Colonic mucosa (tissue), 4 donors: ENCODE results near the gene STAT1. TPM values are rescaled to one million over a fixed set of nuclear protein-coding genes. Genes with fewer than 3 reads are reported as not detected.
A peak's percentile ranks its signal among the peaks of the same experiment; 100 is the strongest.

Experiments used
- DNase-seq: peaks from one replicate; pipeline ENCODE4 v3.0.0-alpha.2; 2020
- H3K27ac ChIP-seq: fragments of 200-600 bp; one replicate; pipeline ENCODE4 v1.8.0; 2021
- H3K27me3 ChIP-seq: fragments of 200-600 bp; one replicate; pipeline ENCODE4 v1.8.0; 2021
- H3K36me3 ChIP-seq: fragments of 200-600 bp; one replicate; pipeline ENCODE4 v1.8.0; 2021
- H3K4me1 ChIP-seq: fragments of 200-600 bp; one replicate; pipeline ENCODE4 v1.8.0; 2021; ENCODE audit warnings: mild to moderate bottlenecking
- H3K4me3 ChIP-seq: fragments of 200-600 bp; one replicate; pipeline ENCODE4 v1.8.0; 2021
- H3K9ac ChIP-seq, 2 donors: one replicate each; pipeline ENCODE4 v1.7.0; 2013; ENCODE audit warnings: control low read depth in 2 of 2, low read depth in 2 of 2, low read length in 2 of 2
- H3K9me3 ChIP-seq: fragments of 200-600 bp; one replicate; pipeline ENCODE4 v1.8.0; 2021
- CTCF ChIP-seq: fragments of 200-600 bp; IDR thresholded peaks from one replicate; pipeline ENCODE4 v1.8.0; 2022; ENCODE audit warnings: antibody characterized with exemption, mild to moderate bottlenecking
- intact Hi-C: fragments of 100-400 bp; cut with DNase I; formaldehyde crosslinking; loops from one replicate; pipeline ENCODE4 v1.14.1; 2022
- total RNA-seq, 2 donors: library from RNA; stranded (reverse); fragmentation: NEBNext Ultra II Directional in 1 of 2; extraction: Animal tissue kit (Norgen Biotek cat#: 25700) in 1 of 2; gene quantifications; one replicate each; pipeline ENCODE4 v1.2.1, GENCODE V29; 2021
- donor health status: healthy.
- donor health status: DM: no; HTN: no; CAD: no.
- donor health status: DM: no; HTN: no; CAD: no.

The STAT1 gene
- total RNA-seq, 2 donors from 2014 or later: 52.7 to 58.3 TPM

- H3K9me3 ChIP-seq: no peaks in the 10 kb centered on the region
- intact Hi-C loops: no loop called here
Measured at GRCh38 chr2:191023235-191023679, 9.3 kb upstream of the STAT1 start.

GRCh38 chr2:191020742-191021381 is 6.9 kb upstream of the STAT1 start:
- H3K4me1 ChIP-seq: no peaks in the 10 kb centered on the region
- H3K9ac ChIP-seq: peak overlapping the region; percentile 63 to 96
- H3K27ac ChIP-seq: peak overlapping the region; percentile 95
- H3K27me3 ChIP-seq: no peaks in the 10 kb centered on the region
- no peaks in the 10 kb centered on the region for H3K9me3 ChIP-seq
- no peaks in the 10 kb centered on the region for H3K36me3 ChIP-seq
- intact Hi-C loops: no loop called here
- no peak for TF ChIP-seq CTCF
- peak; percentile 41 for DNase-seq
- peak overlapping the region; percentile 63 for H3K4me3 ChIP-seq

More at GRCh38 chr2:191023235-191023679, 9.3 kb upstream of the STAT1 start:
- DNase-seq: no peak
- Histone ChIP-seq H3K9ac (no peak overlapping the region), H3K27ac (peak overlapping the region; percentile 2), H3K4me1 (no peaks in the 10 kb centered on the region), H3K36me3 (no peaks in the 10 kb centered on the region), H3K4me3 (no peak overlapping the region), H3K27me3 (no peaks in the 10 kb centered on the region)
- TF ChIP-seq CTCF: no peak

GRCh38 chr2:191020221-191020741 is 6.3 kb upstream of the STAT1 start:
- intact Hi-C loops: no loop called here
- H3K36me3 ChIP-seq: no peaks in the 10 kb centered on the region
- peak; percentile 96 for DNase-seq
- H3K4me3 ChIP-seq: peak overlapping the region; percentile 63
- peak overlapping the region; percentile 63 to 96 for H3K9ac ChIP-seq
- TF ChIP-seq CTCF: no peak
- H3K4me1 ChIP-seq: no peaks in the 10 kb centered on the region
- H3K27ac ChIP-seq: peak overlapping the region; percentile 95
- no peaks in the 10 kb centered on the region for H3K9me3 ChIP-seq
- no peaks in the 10 kb centered on the region for H3K27me3 ChIP-seq

GRCh38 chr2:191019376-191019775 is 5.4 kb upstream of the STAT1 start:
- intact Hi-C loops: no loop called here
- TF ChIP-seq CTCF: no peak
- Histone ChIP-seq H3K9ac (no peak overlapping the region), H3K27ac (no peak overlapping the region), H3K4me3 (no peak overlapping the region), H3K4me1 (peaks cover 3% of the 10 kb centered on the region), H3K9me3 (no peaks in the 10 kb centered on the region), H3K36me3 (no peaks in the 10 kb centered on the region), H3K27me3 (no peaks in the 10 kb centered on the region)
- no peak for DNase-seq

- H3K27ac ChIP-seq: no peak overlapping the region
- TF ChIP-seq CTCF: no peak
- intact Hi-C loops: no loop called here
- H3K4me3 ChIP-seq: no peak overlapping the region
- H3K36me3 ChIP-seq: no peaks in the 10 kb centered on the region
- H3K9me3 ChIP-seq: no peaks in the 10 kb centered on the region
- no peak overlapping the region for H3K9ac ChIP-seq
- H3K27me3 ChIP-seq: no peaks in the 10 kb centered on the region
- DNase-seq: no peak
- H3K4me1 ChIP-seq: peaks cover 3% of the 10 kb centered on the region
Measured at GRCh38 chr2:191018643-191019119, 4.7 kb upstream of the STAT1 start.
